Measurements from ENCODE around the gene FYN.
A peak's percentile ranks its signal among the peaks of the same experiment; 100 is the strongest.

FYN gene

DNA sequence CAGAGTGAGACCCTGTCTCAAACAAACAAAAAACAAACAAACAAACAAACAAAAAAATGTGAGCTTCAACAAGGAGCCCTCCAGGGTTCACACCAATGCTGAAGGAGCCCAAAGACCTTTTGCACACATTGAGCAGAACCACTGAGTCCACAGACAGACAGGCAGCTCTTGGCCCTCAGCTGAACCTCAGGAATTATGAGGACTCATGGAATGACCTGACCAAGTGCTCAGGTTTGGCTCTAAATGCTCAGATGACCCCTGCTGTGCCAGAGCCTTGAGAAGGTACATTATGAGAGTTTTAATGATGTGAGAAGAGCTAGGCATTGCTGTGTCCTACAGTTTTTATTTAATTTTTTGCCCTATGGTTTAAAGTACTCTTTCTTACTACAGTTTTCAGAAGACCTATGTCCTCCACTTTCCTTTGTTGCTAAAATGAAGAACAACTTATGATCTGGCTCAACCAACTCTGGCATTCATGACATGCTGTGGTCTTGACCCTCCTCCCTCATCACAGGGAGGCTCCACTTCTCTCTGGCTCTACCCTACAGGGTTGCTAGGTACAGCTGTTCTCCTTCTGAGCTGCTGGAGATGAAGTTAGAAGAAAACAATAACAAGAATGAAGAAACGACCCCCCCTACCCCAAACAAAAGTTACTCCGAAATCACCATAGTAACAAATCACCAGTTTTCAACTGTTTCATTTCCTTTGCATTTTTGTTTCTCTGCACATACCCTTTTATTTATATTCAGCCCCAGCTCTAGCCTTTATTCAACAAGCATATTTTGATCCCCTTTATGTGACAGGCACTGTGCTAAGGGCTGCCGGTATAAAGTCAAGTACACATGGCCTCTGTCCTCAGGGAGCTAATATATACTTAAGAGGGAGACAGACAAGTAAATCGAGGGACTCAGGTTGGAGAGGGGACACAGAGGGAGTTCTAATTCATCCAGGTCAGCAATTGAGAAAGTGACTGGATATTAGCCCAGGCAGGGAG, 138.9 kb downstream of the FYN start:
- DNase-seq: no peak

DNA sequence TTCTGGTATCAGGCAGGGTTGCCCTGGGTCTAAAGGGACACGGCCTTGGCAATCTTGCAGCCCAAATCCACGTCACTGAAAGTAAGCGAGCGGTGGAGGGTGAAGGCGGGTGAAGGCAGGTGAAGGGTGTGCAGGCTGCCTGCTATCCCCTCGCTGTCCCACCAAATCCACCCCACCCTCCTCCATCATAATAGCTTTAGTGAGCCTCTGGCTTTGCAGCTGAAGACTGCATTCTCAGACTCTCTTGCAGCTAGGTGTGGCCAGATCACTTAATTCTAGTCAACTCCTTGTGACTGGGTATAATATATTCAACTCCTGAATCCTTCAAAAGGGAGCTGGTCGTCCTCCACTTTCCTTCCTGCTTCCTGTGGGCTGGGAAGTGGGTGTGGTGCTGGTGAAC, 140.9 kb downstream of the FYN start:
- DNase-seq: no peak

DNA sequence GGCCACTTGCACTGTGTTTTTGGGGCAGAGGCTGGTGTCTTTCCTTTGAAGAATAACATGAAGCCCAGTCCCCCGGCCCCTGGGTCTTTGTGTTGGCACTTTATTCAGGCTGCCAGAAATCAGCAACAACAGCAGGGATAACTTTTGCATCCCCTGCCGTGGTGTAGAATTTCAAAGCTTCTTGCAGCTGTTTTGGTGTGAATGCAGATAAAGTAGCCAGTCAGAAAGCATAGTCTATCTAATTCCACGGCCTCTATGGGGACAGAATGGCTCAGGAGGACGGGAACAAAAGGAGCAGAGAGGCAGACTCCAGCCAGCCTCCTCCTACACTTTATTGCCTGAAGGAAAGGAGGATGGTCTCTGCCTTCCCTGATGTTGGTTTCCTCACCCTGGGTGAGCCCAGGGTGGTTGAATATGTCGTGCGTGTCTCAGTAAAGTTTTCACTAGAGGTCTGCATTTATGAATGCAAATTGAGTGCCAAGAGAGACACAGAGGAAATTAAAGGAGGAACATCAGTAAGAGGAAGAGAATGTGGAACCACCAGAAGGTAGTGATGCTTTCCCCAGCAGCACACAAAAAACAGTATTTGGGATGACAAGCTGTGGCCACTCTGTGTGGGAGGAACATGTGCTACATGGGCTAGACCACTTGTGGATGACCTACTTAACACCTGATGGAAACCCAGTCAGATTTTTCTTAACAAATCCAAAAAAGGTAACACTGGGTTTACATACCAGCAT, 141.6 kb downstream of the FYN start:
- peak in 2 of 56 donors; percentile 10 to 11 for DNase-seq

DNA sequence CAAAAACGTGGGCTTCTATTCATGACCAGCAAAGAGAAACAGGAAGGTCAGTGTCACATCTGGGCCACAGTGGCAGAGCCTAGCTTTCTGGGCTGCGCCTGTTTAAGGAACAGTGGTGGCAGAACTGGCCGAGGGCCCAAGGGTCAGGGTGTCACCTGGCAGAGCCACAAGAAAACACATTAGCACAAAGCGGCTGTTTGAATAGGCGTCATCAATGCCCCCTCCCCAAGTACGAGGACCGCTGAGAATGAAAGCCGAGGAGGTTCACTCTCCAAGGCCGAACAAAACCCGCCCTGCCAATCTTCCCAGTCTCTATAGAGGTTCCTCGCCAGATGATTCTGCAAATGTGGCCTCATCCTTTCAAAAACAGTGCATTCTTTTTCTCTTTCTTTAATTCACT, 142.4 kb downstream of the FYN start:
- peak in 48 of 56 donors; percentile 7 to 81 (median 46) for DNase-seq

DNA sequence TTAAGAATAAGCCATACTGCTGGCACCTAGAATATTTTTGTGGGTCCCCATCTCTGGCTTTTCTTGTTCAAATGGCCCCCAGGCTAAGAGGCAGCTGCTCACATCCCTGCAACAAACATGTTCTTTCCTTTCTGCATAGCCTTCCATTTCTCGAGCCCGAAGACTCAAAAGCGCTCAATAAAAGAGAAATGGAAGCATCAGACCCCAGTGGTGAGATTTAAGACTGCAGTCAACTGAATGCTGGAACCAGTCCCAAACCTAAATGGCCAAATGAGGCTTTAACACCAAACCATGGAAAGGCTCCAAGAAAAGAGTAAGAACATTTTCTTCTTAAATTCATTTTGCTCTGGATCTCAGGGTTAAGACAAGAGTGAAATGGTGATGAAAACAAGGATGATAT, 145.4 kb downstream of the FYN start:
- no peak for DNase-seq

DNA sequence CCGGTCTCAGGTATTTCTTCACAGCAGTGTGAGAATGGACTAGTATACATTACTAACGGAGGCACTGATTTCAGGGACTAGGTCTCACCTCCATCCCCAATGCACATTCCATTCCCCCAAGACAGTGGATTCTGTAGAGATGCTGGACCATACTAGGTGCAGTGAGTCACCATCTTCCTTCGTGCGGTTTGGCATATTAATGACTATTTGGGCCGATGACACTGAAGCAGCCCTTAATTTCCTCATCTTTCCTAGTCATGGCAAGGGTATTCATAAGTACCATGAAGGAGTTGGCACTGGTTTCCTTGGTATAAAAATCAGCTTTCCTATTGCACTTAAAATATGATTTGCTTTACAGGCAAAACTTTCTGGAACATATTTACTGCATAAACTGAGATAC, 146.2 kb downstream of the FYN start:
- DNase-seq: no peak

DNA sequence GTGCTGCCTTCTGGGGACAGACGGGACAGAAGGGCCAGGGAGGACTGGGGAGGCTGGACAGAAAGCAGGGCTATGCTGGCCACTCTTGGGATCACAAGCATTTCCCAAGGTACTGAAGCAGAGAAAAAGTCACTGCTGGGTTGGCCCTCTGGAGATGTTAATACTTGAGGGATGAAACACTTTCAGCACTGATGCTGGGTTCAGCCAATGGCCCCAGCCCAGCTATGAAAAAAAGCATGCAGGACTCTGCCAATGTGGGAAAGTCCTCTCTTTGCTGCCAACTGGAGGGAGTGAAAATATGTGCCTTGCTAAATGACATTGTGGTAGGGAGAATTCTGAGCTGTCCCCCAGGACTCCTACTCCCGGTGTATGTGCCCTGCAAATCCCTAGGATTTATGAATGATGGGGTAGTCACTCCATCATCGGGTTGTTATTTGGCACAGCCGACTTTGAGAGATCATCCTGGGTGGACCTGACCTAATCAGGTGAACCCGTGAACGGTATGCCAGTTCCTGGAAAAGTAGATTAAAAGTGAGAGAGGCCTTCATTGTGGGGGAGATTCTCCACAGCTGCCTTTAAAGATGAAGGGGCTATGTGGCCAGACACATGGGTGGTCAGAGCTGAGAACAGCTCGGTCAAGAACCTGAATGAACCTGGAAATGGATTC, 147.7 kb downstream of the FYN start:
- peak in 22 of 56 donors; percentile 5 to 54 (median 36) for DNase-seq

DNA sequence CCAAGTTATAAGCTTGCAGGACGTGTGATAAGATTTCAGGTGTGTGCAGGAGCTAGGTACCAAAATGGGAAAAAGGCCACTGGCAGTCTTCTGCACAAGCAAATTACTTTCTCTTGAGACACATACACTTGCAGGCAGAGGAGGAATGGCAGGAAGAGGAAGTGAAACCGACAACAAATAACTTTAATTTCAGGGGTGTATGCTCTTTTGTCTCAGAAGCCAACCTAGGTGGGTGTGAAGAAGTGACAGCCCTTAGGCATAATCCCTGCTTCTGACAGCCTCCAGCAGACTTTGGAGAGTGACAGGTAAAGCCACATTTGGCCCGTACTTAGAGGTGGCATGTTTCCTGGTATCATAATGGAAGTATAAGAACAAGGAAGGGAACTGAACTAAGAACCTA, 148.7 kb downstream of the FYN start:
- DNase-seq: no peak

DNA sequence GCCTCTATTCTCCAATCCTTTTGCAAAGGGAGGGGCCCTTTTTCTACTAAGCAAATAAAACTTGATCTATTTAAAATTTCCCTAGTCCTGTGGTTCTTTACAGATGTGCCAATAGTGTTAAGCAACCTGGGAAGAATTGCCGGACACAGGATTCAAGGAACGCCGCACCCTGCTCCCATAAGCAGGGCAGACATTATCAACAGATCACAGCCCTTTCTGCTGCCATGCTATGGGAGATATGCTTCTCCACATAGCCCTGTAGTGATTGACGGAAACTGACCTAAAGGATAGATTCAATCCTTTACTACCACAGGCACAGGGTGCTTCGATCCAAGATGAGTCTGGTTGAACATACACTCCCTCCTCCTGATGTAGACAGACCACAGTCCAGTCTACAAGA, 149.2 kb downstream of the FYN start:
- DNase-seq: no peak

DNA sequence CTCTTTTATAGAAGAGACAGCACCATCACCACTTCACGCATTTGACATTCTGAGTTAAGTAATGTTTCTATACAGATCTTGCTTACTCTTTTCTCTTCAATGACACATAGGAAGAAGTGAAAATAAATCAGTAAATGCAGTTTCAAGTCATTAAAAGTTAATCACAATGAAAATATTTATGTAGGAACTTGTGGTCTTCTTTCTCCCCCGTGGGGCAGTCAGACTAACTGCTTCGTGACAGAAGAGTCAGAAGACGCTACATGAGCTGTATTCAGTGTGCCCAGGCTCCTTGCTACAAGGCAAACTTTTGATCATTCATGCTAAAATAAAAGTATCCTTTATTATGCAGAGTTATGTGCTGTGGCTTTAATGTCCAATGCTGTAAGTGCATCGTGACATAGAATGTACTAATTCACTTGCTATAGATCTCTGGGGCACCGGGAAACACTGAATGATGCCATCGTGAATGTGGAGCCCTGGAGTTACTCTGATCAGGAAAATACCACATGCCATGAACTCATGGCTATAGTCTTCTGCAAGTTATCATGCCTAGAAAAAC, 149.8 kb downstream of the FYN start:
- no peak for DNase-seq

DNA sequence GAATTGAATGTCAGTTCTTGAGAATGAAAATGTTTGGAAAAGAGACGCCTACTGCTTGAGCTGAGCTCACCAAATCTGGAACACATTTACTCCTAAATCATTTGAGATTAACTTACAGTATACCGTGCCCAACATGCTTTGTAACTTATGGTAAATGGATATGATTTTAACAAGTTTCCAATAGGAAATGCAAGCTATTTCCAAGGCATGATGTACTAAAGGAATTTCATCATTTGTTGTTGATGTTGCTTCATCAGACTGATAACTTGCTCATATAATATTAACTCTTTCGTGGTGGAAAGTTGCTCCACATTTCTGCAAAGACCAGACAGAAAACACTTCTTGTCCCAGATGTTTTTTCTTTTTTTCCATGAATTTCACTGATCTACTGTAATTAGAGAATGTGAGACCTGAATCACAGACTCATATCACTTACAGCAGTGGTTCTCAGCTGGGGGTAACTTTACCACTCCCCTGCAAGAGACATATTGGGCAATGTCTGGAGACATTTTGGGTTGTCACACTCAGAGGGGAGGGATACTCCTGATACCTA, 151.0 kb downstream of the FYN start:
- DNase-seq: no peak

DNA sequence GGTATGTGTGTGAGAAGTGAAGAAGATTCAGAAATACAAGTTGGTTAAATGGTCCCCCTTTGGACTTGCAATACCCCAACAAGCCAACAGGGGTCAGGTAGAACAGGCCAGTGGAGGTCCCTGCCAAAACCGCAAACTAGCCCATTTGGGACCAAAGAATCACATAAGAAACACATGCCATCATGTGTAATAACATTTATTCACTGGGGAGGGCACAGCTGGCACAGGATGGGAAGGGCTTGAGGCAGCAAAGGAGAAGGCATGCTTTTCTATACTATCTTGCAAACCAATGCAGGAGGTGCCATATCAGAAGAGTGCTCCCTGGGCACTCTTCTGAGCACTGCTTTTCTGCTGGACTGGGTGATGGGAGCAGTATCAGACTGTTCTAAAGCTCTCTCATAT, 151.5 kb downstream of the FYN start:
- DNase-seq: no peak

DNA sequence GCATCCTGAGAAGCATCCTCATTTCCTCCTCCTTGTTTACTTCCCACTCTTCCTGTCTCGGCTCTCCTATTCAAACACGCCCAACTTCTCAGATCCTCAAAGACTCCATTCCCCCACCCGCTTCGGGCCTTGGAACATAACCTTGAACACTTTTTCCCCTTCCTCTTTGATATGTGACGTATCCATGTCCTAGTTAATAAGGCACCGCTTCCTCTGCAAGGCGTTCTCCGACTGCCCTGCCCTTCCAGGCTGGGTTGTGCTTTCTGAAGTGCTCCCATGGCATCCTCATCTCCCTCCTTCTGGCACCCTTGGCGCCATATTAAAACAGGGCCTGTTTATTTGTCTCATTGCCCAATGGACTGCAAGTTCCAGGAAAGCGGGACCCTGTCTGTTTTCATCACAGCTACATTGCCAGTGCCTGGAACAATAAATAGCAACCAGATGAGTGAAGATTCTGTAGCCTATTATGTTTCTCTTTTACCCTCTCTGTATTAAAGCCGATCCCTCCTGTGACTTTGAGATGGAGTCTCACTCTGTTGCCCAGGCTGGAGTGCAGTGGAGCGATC, 152.2 kb downstream of the FYN start:
- DNase-seq: no peak

DNA sequence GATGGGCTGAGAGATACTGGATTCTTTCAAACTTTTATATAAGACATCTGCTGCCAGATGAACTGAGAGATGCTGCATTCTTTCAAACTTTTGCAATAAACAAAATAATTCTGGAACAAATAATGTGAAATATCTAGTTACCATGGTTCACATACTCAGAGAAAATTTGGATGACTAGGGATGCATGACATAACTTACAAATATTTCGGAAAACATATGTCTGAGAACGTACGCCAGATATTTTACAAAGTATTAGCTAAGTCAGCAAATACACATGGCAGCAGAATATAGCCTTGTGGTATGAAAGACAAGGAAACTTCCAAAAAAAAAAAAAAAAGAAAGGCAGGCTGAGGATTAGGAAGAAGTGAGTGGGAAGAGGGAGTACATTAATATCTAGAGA, 154.3 kb downstream of the FYN start:
- no peak for DNase-seq

DNA sequence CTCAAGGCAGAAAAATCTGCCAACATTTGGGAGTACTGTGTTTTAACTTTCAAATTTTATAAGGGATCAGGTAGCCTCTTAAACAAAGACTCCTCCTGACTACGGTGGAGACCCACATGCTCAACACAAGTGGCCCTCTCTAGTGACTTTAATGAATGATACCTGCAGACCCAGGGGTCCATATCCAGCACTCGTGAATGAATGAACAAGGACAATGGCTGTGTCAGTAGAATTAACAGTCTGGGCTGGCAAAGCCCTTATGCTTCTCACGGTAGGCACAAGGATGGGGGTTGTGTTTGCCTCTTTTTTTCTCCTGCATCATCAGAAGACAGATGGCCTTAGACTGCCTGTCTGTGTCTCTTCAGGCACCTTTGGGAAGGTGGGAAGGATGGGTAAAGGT, 154.9 kb downstream of the FYN start:
- DNase-seq: no peak

DNA sequence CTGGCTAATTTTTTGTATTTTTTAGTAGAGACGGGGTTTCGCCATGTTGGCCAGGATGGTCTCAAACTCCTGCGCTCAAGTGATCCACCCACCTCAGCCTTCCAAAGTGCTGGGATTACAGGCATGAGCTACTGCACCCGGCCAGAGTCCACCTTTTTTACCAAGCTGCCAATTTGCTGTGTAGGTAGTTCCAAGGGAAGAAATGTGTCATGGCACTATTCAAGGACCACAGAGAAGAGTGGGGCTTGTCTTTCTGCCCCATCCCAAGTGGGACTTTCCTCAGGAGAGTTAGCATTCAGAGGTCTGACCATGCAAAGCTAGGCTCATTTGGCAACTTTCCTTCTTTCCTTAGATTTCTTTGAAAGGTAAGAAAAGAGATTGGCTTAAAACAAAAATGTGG, 155.6 kb downstream of the FYN start:
- DNase-seq: no peak

DNA sequence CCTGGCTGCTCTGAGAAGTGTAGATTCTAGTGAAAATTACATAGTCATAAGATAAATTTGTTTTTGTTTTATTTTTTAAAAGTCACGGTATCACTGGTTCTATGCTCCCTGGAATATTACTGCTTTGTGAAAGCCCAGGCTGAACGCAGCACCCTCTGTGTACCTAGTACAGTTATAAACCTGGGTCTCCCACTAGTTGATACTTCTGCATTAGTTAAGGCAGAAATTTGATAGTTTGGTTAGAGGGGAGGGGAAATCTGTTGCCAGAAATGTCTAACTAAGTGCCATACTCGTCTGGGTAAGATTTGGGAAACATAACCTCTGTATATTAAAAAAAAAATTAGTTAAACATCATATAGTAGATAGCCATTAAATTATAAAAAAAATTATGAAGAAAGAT, 156.9 kb downstream of the FYN start:
- no peak for DNase-seq

DNA sequence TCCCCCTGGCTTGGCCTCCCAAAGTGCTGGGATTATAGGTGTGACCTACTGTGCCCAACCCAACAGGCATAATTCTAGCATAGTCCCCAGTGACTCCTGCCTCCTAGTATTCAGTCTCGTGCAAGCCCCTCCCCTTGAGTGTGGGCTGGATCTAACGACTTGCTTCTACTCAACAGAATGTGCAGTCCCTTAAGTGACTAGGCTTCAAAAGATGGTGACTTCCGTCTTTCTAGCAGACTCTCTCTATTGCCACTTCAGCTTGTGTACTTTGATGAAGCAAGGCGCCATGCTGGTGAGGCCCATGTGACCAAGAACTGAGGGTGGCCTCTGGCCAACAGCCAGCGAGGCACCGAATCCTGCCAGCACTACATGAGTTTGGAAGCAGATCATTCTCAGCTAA, 157.9 kb downstream of the FYN start:
- peak in 29 of 56 donors; percentile 5 to 60 (median 37) for DNase-seq

DNA sequence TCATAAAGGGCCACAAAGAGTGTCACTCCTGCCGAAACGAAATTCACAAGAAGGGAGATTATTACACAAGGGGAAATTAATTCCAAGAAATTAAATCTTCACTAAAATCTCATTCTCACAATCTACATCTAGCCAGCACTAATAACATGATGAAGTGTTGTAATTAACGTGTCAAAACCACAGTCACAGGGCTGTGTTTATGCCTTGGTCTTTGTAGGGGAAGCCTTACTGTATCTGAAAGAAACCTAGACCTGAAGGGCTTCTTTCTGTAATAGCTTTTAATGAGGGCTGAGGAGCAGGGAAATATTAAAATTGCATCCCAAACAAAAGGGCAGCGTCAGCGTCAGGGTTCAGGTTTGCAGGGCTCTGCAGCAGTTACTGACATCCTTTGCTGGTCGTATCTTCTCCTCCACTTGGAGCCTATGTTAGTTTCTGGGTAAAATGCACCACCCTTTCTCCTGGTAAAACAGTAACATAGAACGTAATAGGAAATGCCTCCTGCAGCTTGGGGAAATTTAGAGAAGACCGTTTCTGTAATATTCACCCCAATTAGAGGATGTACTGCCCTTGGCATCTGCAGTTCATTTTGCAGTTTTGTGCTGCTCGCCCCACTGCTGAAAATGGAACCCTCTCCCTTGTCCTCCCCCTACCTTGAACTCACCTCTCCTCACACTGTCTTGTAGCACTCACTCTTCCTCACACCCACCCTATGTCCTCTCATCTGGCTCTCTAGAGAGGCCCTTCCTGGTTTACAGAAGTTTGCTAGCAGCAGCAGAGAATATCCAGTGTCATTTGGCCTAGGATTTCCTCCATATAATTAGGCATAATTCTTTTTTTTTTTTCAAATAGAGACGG, 158.6 kb downstream of the FYN start:
- DNase-seq: no peak

DNA sequence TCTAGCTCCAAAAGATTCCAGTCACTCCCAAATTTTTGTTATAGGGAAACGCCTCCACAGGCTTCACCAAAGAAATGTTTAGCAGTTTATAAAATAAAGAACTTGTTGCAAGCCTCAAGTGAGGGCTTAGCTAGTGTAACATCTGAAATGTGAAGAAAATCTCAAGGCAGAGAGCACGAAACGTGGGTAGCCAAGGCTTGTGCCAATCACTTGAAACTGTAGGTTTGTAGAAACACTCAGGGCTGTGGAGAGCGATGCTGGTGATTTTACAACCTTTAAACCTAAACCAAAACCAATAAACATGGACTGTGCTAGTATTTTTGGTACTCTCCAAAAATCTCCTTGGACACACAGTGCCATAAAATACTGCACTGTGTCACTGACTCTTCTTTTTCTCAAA, 159.4 kb downstream of the FYN start:
- no peak for DNase-seq

All from nucleus accumbens (tissue), 56 donors.